HG03159 (cell line): ENCODE data around the gene GPR17.

Source experiments
- ATAC-seq: cut with Tn5 transposase; IDR thresholded peaks from one replicate; pipeline ENCODE4 v1.9.1; 2021; ENCODE audit warnings: mild to moderate bottlenecking, moderate library complexity; ENCODE audit not compliant: unreplicated experiment

GPR17 gene

DNA sequence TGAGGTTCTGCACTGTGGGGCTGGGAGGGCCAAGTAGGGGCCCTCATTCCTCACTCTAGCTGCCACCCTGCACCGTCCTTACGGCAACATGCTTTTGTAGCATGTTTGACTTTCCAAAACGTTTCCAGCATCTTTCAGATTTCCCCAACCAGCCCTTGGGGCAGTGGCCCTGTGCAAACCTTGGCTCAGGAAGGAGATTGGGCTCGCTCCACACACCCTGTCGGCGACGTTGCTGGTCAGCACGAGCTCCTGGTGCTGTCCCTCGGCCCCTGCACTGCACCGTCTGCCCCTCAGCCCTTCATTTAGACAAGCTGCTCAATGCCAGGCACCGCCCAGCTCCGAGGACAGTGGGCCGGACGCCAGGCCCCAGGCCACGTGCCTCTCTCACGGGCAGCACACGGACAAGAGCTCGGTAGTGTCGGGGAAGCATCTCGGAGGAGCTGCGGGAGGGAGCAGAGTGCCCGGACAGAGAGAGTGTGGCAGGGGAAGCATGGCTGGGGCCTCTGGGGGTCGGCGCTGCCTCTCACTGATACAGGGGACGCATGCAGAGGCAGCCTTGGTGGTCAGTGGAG is 6.9 kb downstream of the GPR17 start:
- no peak for ATAC-seq

DNA sequence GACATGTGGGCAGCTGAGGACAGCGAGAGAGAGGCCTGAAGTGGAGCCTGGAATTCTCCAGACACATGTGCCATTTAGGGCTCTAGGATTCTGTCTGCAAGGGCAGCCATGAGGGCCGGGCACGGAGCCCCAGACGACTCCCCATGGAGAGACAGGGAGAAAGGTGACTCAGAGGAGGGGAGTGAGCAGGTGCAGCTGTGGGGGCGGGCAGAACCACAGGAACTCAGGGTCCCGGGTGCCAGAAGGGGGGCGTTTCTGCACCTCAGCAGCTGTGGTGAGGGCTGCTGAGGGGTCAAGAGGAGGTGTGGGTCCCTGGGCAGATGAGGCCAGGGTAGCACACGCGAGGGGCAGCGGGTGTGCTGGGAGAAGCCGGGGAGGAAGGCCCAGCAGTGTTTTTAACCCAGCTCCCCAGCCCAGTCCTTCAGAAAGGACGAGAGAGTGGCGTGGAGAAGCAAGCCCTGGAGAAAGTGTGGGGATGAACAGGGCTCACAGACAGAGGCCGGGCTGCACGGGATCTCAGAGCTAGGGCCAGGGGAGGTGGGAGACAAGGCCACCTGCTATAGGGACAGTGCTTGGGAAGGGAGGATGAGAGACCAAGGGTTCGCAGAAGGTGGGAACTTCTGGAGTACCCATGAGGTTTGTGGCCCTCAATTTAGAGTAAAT is 7.6 kb downstream of the GPR17 start:
- no peak for ATAC-seq

DNA sequence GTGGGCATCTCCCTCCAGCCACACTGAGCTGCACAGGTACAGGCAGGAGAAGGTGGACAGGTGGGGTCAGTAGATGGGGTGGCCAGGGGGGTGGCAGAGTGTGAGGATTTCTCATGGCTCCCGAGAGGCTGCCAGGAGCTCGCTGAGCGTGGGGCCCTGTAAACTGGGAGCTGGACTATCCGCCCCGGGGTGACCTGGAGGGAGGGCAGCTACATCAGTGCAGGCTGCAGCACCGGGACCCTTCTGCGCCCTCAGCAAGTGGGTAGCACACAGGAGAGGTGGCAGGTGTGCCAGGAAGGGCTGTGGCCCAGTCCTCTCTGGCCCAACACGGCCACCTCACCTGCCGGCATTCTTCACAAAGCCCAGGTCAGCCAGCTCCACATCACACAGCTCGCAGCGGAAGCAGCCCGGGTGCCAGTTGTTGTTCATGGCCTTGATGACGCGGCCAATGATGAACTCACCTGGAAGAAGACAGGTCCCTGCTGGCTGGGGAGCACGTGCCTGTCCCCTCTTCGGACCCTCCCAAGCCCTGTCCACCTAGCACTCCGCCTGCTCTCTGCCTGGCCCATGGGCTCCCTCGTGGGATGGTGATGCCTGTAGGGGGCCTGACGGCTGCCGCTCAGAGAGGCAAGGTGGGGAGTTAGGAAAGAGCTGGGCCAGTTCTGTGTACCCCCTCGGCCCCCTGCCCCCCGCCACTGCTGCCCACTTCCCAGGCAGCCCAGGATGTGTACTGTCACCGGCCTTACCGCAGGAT is 8.3 kb downstream of the GPR17 start:
- no peak for ATAC-seq

DNA sequence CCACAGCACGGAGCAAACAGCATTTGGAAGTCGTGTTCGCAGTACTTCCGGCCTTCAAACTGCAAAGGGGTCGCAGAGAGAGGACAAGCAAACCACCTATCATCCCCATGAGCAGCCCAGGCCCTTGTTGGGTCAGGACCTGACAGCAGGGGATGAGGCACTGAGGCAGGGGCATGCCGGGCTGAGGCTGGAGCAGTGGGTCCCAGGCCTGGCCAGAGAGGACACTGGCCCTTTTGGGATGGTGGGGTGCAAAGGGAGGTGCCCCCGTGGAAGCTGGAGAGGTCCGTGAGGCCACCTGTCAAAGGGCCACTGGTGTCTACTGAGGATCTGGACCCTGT is 8.9 kb downstream of the GPR17 start:
- no peak for ATAC-seq

DNA sequence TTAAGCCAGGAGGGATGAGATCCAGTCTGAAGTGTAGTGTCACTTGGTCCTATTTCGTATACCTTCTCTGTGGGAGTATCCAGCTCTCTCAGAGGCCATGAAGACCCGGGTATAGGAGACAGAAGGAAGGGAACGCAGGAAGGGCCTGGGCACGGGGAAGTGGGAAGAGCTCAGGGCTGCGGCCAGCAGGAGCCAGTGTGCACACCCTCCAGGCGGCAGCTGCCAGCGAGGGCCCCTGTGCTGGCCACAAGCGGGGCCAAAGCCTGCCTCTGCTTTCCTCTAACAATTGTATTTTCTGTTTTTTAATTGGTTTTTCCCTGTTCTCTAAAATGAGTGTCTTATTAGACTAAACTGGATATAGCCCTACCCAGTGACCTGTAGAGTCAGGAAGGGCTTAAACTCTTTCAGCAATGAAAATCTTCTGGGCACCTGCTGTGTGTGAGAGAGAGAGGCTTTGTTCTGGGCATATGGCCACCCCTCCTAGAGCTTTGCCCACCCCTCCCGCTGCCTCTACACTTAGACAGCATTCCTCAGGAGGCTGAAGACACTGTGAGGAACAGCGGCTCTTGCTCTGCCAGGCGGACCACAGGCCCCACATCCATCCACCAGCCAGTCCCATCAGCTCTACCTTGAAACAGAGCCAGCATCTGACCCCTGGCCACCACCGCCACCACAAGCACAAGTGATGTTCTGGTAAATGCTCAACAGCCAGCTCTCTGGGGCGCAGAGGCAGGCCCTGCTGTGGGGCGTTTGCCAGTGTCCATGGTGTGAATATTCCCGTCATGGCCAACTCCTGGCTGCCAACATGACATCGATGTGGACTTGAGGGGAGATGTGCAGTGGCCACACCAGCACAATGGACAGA is 9.5 kb downstream of the GPR17 start:
- no peak for ATAC-seq

DNA sequence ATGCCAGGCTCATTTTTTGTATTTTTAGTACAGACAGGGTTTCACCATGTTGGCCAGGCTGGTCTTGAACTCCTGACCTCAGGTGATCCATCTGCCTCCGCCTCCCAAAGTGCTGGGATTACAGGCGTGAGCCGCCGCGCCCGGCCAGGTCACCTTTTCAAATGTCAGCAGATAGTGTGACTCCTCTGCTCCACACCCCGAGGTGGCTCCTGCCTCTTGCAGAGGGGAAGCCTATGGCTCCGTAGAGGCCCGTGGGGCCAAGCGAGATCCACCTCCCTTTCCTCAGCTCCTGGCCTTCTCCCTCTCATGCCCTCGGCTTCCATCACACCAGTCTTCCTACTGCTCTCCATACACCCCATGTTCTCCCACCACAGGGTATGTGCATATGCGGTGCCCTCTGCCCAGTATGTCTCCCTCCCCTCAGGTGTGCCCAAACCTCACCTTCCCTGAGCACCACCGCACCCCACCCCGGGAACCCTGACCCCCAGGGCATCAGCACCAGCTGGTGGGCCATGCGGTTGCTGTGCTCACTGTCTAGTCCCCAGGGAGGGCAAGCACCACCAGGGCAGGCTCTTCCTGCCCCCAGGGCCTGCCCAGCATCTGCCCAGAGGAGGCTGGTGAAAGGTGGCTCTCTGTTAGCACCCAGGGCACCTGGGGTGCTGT is 10.7 kb downstream of the GPR17 start:
- ATAC-seq = no peak

DNA sequence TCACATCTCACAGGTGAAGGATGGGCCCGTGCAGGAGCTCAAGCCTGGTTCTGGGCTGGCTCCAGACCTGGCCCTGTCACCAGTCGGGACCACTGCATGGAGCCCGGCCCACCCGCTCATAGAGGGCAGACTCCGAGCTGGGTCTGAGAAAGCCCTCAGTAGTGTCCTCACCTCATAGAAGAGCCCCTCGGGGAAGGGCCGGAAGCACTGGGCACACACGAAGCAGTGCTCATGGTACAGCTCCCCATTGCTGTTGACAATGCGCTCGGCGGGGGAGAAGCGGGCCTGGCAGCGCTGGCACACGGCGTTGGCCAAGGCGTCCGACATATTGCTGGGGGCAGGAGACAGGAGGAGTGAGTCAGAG is 11.3 kb downstream of the GPR17 start:
- no peak for ATAC-seq

DNA sequence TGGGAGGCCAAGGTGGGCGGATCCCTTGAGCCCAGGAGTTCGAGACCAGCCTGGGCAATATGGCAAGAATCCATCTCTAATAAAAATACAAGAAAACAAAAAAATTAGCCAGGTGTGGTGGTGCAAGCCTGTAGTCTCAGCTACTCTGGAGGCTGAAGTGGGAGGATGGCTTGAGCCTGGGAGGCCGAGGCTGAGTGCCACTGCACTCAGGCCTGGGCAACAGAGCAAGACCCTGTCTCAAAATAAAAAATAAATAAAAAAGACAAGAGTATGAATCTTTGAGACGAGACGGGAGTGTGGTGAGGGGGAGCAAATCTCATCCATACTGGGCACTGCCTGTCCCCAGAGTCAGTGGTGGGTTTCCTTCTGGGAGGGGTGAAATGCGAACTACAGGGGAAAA is 12.2 kb downstream of the GPR17 start:
- ATAC-seq = no peak

DNA sequence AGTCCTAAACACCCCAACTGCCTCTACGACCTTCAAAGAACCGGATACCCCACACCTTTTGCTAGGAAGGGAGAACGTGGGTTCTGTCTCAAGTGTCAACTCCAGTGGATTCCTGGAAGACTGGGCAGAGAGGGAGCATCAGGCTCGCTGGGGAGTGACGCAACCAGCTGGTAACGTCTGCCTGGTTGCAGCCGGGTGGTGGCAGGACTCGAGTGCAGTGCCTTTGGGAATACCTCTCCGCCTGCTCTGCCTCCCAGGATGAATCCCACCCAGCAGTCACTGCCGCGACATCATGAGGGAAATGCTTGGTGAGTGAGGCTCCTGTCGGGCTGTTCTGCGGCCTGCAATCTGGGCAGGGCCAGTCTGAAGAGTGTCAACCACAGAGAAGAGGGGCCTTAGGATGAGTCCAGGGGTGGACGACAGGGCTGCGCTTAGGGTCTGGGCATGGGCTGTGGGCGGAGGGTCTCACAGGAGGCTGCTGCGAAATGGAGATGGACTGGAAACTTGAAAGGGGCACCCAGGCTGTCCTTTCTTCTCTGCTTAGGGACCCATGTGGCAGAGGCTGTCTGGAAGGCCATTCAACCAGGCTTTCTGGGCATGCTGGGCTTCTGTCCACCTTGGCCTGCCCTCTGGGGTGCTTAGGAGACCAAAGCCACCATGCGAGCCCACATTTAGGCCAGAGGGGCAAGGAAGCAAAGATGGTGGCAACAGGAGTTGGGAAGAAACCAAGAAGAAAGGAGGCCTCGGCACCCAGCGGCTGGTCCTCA is 12.9 kb downstream of the GPR17 start:
- ATAC-seq = no peak

DNA sequence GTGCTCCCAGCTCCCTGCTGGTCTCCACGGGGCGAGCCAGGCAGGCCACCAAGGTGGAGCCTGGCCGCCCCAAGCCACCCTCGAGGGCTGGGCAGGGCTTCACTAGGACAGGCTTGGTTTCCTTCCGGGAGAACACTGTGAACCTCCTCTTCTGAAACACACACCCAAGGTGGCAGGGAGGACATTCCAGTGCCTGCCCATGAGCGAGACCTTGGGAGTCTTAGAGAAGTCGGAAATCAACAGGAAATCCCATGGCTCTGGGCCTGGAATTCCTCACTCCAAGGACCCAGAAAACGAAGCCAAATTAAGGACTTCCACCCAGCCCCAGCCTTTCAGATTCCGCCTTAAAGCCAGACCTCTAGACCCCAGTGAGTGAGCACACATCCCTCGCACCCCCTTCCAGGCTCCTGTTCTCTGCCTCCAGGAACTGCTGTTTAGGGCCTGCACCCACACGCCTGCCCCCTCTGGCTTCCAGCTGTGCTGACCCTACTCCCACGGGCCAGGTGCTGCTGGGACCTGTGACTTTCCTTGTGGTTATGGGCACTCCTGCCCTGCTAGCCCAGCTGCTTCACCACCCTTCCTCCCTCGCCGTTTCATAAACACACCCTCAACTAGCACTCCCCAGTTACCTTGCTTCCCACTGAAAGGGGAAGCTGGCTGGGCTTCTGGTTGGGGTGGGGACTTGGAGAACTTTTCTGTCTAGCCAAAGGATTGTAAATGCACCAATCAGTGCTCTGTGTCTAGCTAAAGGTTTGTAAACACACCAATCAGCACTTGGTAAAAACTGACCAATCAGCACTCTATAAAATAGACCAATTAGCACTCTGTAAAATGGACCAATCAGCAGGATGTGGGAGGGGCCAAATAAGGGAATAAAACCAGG is 13.7 kb downstream of the GPR17 start:
- no peak for ATAC-seq

DNA sequence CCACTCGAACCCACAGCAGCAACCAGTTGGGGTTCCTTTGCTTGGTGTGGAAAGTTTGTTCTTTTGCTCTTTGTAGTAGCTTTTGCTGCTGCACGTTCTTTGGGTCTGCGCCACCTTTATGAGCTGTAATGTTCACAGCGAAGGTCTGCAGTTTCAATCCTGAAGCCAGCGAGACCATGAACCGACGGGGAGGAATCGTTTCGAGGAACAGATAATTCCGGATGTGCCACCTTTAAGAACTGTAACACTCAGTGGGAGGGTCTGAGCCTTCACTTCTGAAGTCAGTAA is 14.3 kb downstream of the GPR17 start:
- no peak for ATAC-seq

DNA sequence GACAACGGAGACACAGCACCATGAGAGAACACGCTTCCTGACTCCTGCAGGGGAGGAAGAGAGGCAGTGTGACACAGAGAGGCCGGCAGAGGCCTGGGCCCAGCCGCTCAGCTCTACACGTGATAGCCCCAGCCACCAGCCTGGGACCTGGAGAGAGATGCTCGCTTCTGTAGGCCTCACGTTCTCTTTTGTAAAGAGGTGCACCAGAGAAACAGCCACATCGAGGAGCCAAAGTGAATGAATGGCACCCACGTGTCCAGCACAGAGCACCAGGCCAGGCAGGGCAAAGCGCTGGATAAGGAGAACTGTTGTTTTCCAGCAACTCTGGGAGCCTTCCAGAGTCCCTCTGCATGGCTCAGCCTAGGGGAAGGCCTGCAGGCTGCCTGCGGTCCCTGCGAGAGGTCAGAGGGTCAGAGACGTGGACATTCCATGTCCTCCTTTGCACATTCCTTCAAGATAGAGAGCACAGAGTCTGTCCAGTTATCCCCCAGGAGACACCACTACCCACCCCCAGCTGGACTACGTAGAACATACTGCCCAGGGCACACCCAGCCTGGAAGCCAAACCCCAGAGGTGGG is 15.2 kb downstream of the GPR17 start:
- no peak for ATAC-seq

DNA sequence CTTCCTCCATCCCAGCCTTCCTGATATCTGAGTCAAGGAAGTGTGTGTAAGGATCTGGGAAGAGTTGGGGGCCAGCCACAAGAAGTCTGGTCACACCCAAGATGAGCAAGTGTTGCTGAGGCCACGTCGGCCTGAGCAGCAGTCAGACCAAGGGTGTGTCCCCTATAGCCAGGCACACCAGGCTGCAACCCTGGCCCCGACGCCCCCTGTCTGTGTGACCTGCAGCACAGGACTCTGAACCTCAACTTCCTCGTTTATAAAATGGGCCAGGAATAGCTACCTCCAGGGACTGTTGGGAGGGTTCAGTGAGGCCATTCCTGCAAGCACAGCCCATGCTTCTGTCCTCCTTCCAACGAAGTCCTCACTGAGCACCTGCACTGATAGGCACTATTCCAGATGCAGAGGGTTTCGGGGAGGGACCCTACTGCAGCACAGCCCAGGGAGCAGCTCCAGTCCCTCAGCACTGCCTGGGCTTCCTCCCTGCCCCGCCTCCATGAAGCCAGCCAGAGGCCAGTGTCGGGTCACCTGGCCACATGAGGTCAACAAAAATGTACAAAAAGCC is 16.1 kb downstream of the GPR17 start:
- ATAC-seq = no peak

DNA sequence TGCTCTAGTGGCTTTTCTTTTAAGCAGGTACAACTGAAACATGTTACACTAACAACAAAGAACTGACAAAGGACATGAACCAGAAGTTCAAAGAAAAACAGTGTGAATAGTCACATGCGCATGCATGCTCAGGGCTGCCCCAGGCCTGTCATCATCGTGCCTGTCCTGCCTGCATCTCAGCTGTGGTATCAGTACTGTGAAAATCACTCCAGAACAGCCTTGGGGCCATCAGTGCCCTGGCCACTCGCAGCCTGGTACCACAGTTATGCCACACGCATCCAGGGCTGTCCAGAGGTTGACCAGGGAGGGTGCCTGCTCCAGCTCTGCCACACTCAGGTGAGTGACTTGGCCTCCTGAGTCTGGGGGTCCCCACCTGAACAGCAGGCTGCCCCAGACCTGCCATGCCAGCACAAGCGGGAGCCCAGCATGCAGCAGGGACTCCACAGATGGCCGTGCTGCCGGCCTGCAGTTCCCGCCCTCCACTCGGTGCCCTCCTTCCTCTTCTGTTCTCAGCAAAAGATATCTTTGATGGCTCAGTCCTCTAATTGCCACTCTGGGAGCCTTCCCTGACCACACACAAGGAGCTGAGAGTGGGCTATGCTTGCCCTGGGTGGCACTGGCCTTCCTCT is 17.1 kb downstream of the GPR17 start:
- ATAC-seq = no peak

DNA sequence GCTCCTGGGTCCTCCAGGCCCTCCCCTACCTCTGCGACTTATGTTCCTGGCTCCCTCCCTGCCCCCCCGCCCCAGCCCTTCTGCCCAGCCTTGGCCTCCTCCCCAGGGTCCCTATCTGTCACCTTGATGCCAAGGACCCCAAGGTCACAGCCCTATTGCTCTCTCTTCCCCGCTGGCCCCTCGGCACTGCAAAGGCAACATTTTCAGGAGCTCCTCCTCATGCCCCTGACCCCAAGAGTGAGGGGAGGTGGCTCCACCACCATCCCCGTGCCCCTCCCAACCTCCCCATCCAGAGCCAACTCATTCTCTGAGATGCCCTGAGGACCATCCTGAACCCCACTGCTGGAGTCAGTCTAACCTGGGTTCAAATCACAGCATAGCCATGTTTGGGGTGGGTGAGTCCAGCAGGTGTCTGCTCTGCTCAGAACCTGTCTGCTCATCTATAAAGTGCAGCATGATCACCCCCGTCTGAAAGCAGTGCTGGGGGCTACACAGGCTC is 17.7 kb downstream of the GPR17 start:
- ATAC-seq = no peak

DNA sequence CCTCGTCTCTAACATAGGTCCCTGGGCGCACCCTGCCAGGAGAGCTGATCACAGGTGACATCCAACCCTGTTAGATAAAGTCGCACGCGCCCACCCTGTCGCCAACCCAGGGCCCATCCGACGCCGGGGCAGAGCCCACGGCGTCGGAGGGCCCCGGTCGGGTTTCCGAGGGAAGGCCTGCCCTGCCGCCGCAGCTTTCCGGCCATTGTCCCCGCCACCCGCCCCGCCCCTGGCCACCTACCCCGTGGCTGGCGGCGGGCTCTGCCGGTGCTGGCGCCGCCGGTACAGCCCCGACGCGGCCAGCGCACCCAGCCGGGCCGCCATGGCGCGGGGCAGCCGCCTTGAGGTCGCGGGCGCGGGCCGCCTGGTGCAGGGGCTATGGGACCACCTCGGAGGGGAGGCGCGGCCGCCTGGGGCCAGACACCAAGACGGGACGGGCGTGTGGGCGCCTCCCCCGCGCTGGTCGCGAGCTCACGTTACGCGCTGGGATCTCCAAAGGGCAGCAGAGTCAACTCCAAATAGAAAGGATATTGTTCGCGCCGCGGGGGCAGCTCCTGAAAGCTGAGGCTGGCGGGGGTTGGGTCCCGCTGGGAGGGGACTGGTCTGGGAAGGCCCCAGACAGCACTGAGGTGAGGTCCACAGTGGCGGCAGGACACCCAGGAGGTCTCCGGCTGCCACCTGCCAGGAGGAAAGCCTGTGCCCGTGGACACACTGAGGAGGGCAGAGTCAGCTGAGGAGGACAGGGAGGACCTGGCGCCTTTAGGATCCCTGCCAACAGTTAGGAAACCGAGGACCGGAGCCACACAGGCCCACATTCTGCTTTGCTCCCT is 18.3 kb downstream of the GPR17 start:
- no peak for ATAC-seq

DNA sequence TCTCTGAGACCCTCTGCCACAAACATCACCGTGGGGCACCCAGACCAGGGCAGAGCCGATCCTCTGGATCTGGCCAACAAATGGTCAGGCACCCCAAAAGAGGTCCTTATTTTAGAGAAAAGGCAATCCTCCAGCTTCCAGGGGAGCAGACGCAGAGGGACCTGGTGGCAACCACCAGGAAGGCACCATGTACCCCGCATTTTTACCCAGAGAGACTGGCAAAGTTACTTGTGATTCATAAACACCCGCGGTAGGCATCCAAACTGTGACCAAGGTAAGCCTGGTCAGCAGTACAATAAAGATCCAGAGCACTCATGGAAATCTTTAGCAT is 18.9 kb downstream of the GPR17 start:
- no peak for ATAC-seq
